ENCODE results near the gene TUSC2.

- no peak for TF ChIP-seq EZH2 (IDR thresholded peaks at IDR 0.05; ENCODE audit: borderline replicate concordance)
- TF ChIP-seq, protein P1, sequence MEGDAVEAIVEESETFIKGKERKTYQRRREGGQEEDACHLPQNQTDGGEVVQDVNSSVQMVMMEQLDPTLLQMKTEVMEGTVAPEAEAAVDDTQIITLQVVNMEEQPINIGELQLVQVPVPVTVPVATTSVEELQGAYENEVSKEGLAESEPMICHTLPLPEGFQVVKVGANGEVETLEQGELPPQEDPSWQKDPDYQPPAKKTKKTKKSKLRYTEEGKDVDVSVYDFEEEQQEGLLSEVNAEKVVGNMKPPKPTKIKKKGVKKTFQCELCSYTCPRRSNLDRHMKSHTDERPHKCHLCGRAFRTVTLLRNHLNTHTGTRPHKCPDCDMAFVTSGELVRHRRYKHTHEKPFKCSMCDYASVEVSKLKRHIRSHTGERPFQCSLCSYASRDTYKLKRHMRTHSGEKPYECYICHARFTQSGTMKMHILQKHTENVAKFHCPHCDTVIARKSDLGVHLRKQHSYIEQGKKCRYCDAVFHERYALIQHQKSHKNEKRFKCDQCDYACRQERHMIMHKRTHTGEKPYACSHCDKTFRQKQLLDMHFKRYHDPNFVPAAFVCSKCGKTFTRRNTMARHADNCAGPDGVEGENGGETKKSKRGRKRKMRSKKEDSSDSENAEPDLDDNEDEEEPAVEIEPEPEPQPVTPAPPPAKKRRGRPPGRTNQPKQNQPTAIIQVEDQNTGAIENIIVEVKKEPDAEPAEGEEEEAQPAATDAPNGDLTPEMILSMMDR (IDR thresholded peaks at IDR 0.05; ENCODE audit: poor library complexity) = no peak
Observed at GRCh38 chr3:50373146-50374051, 45.4 kb upstream of the TUSC2 start.

All from hepatocyte (in vitro differentiated cells).